ENCODE measurements around the gene CXADR.
"Not testable (repeated sequence)": the region's sequence is repeated elsewhere in the genome, so short reads cannot be mapped to it uniquely, and the experiment has no call there.

DNA sequence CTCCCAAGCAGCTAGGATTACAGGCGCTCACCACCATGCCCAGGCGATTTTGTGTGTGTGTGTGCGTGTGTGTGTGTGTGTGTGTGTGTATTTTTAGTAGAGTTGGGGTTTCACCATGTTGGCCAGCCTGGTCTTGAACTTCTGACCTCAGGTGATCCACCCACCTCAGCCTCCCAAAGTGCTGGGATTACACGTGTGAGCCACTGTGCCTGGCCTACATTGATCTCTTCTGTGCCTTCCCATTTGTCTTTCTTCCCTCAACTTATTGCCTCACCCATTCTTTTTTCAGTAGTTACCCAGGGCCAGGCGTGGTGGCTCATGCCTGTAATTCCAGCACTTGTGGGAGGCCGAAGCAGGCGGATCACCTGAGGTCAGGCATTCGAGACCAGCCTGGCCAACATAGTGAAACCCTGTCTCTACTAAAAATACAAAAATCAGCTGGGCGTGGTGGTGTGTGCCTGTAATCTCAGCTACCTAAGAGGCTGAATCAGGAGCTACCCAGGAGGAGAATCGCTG, 11.2 kb downstream of the CXADR start:
- TF ChIP-seq, protein P1, sequence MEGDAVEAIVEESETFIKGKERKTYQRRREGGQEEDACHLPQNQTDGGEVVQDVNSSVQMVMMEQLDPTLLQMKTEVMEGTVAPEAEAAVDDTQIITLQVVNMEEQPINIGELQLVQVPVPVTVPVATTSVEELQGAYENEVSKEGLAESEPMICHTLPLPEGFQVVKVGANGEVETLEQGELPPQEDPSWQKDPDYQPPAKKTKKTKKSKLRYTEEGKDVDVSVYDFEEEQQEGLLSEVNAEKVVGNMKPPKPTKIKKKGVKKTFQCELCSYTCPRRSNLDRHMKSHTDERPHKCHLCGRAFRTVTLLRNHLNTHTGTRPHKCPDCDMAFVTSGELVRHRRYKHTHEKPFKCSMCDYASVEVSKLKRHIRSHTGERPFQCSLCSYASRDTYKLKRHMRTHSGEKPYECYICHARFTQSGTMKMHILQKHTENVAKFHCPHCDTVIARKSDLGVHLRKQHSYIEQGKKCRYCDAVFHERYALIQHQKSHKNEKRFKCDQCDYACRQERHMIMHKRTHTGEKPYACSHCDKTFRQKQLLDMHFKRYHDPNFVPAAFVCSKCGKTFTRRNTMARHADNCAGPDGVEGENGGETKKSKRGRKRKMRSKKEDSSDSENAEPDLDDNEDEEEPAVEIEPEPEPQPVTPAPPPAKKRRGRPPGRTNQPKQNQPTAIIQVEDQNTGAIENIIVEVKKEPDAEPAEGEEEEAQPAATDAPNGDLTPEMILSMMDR (IDR thresholded peaks at IDR 0.05): not testable (repeated sequence)
- TF ChIP-seq POLR2A, POLR2AphosphoS5, EP300 (IDR thresholded peaks at IDR 0.05): not testable (repeated sequence)

Data from suprapubic skin (tissue), 4 donors.